Measurements from ENCODE around the gene SPSB2.
A peak's percentile ranks its signal among the peaks of the same experiment; 100 is the strongest.
"Not testable (repeated sequence)": the region's sequence is repeated elsewhere in the genome, so short reads cannot be mapped to it uniquely, and the experiment has no call there.

The SPSB2 gene

GRCh38 chr12:6869049-6870021, 3.8 kb downstream of the SPSB2 start:
- peak; percentile 90 for DNase-seq

- DNase-seq: peak; percentile 11
Measured at GRCh38 chr12:6868211-6869048, 4.7 kb downstream of the SPSB2 start.

GRCh38 chr12:6867413-6868210, 5.5 kb downstream of the SPSB2 start, which contains the start of gene TPI1:
TSS of gene TPI1 (plus strand) at chr12:6867531. CDS start at chr12:6867567, 36 bp downstream.
- peak; percentile 89 for DNase-seq

- DNase-seq: no peak
Measured at GRCh38 chr12:6866920-6867412, 6.1 kb downstream of the SPSB2 start.

- DNase-seq: no peak
Measured at GRCh38 chr12:6866163-6866919, 6.8 kb downstream of the SPSB2 start.

- DNase-seq: not testable (repeated sequence)
Measured at GRCh38 chr12:6865307-6865706, 7.8 kb downstream of the SPSB2 start.

- no peak for DNase-seq
Measured at GRCh38 chr12:6863586-6864321, 9.3 kb downstream of the SPSB2 start.

GRCh38 chr12:6863033-6863432, 10.1 kb downstream of the SPSB2 start:
- no peak for DNase-seq

GRCh38 chr12:6861391-6861790, 11.7 kb downstream of the SPSB2 start:
- DNase-seq: no peak

- DNase-seq: no peak
Measured at GRCh38 chr12:6860942-6861341, 12.2 kb downstream of the SPSB2 start.

- DNase-seq: no peak
Measured at GRCh38 chr12:6860116-6860515, 13.0 kb downstream of the SPSB2 start.

- no peak for DNase-seq
Measured at GRCh38 chr12:6858799-6859198, 14.3 kb downstream of the SPSB2 start.

- DNase-seq: no peak
Measured at GRCh38 chr12:6855322-6855721, 17.8 kb downstream of the SPSB2 start.

GRCh38 chr12:6854036-6854435, 19.1 kb downstream of the SPSB2 start:
- DNase-seq: no peak

GRCh38 chr12:6853626-6854025, 19.5 kb downstream of the SPSB2 start:
- DNase-seq: no peak

GRCh38 chr12:6852651-6853354, 20.3 kb downstream of the SPSB2 start:
- peak; percentile 74 for DNase-seq

- DNase-seq: peak; percentile 98
Measured at GRCh38 chr12:6851921-6852650, 21.0 kb downstream of the SPSB2 start, which contains the start of gene USP5. TSS of gene USP5 (plus strand) at chr12:6852150. CDS start at chr12:6852180, 30 bp downstream.

GRCh38 chr12:6851153-6851920, 21.8 kb downstream of the SPSB2 start, which contains the start of gene CDCA3:
TSS of gene CDCA3 (minus strand) at chr12:6851286. CDS start at chr12:6850952, 334 bp downstream.
- peak; percentile 91 for DNase-seq

- DNase-seq: no peak
Measured at GRCh38 chr12:6850796-6851152, 22.3 kb downstream of the SPSB2 start.
